Peyer's patch (tissue), 4 donors: ENCODE measurements around the gene S100A10.

Experiments
- POLR2A ChIP-seq, 2 donors: fragments of 450-650 bp; IDR thresholded peaks; one replicate each; pipeline ENCODE4 v1.5.1; 2017; ENCODE audit warnings: antibody characterized with exemption in 2 of 2, mild to moderate bottlenecking in 2 of 2, moderate library complexity in 2 of 2
- TF ChIP-seq, protein P1 (sequence below), 6 experiments: fragments of 450-650 bp in 4 of 6; fragments of 200-600 bp in 2 of 6; sonication (generic) in 1 of 6; IDR thresholded peaks; one replicate each; pipeline ENCODE4 v1.5.1; 2017 to 2019; ENCODE audit warnings: antibody characterized with exemption in 6 of 6, mild to moderate bottlenecking in 3 of 6, moderate library complexity in 1 of 6

DNA sequence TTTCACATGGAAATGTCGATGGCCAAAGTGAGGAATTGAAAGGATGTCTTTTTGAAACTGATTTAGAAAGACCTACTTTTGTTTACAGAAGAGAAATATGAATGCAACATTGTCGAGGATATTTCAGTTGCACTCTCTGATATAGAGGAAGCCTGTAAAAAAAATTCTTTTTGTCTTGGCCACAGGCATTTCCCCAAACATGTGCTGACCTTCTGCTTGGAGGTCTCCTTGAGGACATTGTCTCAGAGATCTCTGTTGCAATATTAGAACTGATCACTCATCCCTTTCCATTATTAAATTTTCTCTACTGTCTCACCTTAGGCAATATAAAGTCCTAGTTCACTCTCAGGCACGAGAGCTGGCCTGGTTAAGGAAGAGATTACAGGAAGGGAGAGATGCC, 27.2 kb upstream of the S100A10 start:
- TF ChIP-seq, protein P1, sequence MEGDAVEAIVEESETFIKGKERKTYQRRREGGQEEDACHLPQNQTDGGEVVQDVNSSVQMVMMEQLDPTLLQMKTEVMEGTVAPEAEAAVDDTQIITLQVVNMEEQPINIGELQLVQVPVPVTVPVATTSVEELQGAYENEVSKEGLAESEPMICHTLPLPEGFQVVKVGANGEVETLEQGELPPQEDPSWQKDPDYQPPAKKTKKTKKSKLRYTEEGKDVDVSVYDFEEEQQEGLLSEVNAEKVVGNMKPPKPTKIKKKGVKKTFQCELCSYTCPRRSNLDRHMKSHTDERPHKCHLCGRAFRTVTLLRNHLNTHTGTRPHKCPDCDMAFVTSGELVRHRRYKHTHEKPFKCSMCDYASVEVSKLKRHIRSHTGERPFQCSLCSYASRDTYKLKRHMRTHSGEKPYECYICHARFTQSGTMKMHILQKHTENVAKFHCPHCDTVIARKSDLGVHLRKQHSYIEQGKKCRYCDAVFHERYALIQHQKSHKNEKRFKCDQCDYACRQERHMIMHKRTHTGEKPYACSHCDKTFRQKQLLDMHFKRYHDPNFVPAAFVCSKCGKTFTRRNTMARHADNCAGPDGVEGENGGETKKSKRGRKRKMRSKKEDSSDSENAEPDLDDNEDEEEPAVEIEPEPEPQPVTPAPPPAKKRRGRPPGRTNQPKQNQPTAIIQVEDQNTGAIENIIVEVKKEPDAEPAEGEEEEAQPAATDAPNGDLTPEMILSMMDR (IDR thresholded peaks at IDR 0.05): no peak
- TF ChIP-seq POLR2A (IDR thresholded peaks at IDR 0.05): no peak
